Epithelial cell of alveolus of lung (primary cell): ENCODE measurements around the gene RASSF1. TPM values are rescaled to one million over a fixed set of nuclear protein-coding genes. Genes with fewer than 3 reads are reported as not detected.

Source experiments
- total RNA-seq: library from RNA; depleted of rRNA; stranded (reverse); fragments of >200 nt; gene quantifications from 2 replicates; pipeline ENCODE4 v1.2.1, GENCODE V29; 2015

Gene RASSF1, protein sequence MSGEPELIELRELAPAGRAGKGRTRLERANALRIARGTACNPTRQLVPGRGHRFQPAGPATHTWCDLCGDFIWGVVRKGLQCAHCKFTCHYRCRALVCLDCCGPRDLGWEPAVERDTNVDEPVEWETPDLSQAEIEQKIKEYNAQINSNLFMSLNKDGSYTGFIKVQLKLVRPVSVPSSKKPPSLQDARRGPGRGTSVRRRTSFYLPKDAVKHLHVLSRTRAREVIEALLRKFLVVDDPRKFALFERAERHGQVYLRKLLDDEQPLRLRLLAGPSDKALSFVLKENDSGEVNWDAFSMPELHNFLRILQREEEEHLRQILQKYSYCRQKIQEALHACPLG
- total RNA-seq: 31.2 and 42.7 TPM in 2 replicates

DNA sequence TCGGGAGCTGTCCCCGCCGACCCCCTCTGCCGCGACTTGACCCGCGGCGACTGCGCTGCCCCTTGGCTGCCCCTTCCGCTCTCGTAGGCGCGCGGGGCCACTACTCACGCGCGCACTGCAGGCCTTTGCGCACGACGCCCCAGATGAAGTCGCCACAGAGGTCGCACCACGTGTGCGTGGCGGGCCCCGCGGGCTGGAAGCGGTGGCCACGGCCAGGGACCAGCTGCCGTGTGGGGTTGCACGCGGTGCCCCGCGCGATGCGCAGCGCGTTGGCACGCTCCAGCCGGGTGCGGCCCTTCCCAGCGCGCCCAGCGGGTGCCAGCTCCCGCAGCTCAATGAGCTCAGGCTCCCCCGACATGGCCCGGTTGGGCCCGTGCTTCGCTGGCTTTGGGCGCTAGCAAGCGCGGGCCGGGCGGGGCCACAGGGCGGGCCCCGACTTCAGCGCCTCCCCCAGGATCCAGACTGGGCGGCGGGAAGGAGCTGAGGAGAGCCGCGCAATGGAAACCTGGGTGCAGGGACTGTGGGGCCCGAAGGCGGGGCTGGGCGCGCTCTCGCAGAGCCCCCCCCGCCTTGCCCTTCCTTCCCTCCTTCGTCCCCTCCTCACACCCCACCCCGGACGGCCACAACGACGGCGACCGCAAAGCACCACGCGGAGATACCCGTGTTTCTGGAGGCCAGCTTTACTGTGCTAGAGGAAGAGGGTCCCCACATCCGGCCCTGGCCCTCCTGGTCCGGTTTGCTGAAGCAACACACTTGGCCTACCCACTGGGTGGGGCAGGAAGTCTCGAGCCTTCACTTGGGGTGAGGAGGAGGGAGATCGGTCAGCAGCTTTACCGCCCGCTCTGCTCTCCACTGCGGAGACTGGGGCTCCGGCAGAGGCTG lies at the start of gene RASSF1:
Gene RASSF1 (minus strand): TSS at position 389 of the 882 bp plus-strand sequence. CDS start 31 bp downstream, at position 358.

DNA sequence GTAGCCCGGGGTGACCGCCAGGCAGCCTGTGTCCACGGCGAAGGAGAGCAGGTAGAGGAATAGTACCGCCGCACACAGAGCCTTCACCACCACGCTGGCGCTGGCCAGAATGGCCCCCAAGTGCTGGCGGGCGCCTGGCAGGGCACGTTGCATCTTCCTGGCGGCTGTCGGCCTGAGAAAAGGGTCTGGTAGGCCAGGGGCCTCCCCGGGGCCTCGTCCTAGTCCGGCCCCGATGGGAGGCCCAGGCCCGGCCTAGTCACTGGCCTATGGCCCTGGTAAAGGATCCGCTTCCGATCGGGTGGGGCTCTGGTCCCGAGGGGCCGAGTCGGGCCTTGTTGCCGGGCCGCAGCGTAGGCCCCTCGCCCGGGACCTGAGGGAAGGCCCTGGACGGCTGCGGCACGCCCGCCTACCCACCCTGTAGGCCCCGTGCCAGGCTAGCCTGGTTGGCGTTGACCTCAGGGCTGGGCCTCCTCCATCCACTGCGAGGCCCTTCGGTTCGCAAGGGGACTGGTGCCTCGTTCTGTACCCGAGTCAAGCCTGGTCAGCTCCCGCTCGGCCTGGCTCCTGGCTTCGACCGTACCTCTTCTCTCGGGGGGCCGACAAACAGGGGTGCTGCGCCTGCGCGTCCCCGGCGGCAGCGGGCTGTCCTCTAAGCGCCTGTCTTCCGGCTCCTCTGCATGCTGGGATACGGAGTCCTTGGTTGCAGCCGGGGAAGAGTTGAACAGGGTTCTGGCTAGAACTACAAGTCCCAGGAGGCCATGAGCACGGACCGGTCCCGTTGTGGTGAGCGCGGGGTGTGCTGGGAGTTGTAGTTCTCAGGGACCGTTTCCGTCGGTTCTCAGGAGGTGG lies 18.5 kb upstream of the RASSF1 start, which contains the start of gene TMEM115:
Gene TMEM115 (minus strand): TSS at position 611 of the 849 bp plus-strand sequence. CDS start 458 bp downstream, at position 153.

DNA sequence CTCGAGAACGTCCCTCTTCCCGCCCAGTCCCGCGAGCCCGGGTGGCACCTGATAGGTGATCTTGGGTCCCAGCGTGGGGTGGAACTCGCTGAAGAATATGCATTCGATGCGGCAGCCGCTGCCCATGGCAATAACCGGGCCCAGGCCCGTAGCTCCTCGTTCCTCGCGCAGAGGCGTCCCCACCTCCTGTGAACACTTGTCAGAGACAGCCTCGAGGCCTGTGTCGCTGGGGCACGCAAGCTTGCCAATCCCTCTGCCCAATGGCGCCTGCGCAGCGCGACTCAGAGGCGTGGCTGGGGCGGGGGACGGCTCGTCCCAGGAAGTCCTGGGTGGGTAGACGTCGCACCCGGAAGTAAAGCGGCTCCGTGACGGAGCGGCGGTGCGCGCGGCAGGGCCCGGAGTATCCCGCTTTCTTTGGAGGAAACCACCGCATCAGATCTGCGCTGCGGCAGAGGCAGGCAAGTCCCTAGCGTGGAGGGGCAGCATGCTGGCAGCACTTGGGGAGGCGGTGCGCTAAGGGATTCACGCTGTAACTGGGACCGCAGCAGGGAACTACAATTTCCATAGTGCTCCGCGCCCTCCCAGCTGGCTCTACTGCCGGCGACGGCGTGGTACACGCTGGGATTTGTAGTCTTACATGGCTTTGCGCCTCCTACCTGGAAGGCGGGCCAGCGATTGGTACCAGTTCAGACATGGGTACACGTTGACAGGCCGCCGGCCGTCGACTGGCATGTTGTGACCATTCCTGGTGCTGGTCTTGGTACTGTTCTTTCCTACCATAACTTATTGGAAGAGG lies 10.1 kb upstream of the RASSF1 start, which contains the start of the genes CYB561D2 and NPRL2:
Gene CYB561D2 (plus strand): TSS at position 336 of the 796 bp plus-strand sequence. CDS start 572 bp downstream, outside the sequence.
Gene NPRL2 (minus strand): TSS at position 249 of the 796 bp plus-strand sequence. CDS start 123 bp downstream, at position 126.

DNA sequence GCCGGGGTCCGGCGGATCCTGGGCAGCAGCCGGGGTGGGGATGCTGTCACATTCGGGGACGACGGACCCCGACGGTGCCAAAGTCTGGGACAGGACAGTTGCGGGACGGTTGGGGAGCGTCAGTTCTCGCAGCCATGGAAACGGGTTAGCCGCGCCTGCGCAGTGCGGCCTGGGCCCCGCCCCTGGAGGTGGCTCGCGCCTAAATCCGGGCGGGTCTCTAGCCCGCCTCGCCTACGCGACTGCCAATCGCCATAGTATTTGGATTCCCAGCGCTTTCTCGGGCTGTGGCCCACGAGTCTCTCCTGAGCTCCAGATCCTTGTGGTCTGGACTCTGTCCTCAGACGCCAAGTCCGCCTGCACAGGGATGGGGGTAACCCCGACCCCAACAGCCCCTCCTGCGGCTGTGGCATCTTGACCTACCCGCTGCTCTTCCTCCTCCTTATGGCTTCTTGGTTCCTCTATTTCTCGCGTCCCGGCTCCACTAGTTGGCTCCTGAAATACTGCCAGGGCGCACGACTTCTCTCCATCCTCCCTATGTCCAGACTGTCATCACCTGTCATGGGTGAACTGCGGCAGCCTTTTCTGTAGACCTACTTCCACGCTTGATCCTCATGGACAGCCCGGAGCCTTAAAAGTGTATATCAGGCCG lies 5.1 kb upstream of the RASSF1 start, which contains the start of gene ZMYND10:
Gene ZMYND10 (minus strand): TSS at position 147 of the 649 bp plus-strand sequence. CDS start 153 bp downstream, outside the sequence.

DNA sequence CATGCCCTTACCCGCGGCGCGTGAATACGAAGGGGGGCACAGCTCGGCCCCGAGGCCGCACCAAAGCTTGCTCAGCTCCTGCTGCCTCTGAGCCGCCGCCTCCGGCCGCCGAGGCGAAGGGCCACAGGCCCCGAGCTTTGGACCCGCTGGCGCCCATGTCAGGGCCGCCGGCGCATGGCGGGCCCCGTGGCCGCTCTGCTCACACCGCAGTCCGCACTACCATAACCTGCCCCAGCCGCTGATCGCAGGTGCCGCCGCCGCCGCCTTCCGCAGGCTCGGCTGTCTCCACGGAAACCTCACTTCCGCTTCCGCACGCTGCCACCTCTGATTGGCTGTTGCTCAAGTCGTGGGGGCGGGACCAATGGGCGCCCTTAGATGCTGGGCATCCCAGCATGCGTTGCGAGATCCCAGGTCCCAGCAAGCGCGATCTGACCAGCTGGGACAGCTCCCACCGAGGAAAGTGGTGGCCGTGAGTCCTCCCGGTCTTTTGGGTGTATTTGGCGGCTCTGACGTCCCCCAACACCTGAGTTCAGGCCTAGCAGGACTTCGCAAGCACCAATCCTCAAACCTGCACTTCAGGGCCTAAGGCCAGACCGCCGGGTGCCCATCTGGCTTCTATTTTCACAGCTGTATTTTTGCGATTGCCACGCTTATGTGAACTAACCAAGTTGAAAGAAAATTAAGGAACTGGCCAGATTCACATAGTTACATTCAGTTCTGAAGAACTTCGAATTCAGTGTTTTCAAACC lies 12.5 kb downstream of the RASSF1 start, which contains the start of gene TUSC2:
Gene TUSC2 (minus strand): TSS at position 281 of the 749 bp plus-strand sequence. CDS start 124 bp downstream, at position 157.

DNA sequence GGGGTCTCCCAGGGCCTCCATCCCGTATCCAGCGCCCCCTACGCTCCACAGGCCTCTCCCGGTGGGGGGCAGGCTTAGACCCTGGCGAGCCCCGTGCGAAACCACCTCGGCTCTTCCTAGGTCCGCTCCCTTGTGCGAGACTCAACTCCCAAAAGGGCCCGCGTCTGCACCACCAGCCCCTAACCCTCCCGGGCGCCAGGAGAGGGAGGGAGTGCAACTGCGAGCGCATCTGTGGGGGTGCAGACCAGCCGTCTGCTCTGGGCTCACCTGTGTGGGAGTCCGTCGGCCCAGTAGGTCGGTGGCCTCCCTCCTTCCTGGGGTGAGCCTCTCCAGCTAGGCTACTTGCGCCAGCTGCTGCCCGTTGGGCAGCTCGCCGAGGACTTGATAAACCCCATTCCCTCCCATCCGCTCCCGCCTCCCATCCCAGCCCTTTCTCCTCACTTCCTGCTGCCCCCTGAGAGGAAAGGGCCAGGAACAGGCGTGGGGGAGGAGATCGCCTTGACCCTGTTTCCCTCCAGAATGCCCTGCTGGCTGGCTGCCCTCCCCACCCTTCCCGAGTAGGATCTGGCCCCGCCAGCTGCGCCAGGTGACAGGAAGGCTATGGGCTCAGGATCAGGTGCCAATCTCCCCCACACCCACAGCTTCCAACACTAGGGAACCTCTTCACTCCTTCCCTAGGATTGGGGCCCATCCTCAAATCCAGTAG lies 18.1 kb downstream of the RASSF1 start, which contains the start of gene HYAL2:
Gene HYAL2 (minus strand): TSS at position 360 of the 706 bp plus-strand sequence. CDS start 2,256 bp downstream, outside the sequence.

DNA sequence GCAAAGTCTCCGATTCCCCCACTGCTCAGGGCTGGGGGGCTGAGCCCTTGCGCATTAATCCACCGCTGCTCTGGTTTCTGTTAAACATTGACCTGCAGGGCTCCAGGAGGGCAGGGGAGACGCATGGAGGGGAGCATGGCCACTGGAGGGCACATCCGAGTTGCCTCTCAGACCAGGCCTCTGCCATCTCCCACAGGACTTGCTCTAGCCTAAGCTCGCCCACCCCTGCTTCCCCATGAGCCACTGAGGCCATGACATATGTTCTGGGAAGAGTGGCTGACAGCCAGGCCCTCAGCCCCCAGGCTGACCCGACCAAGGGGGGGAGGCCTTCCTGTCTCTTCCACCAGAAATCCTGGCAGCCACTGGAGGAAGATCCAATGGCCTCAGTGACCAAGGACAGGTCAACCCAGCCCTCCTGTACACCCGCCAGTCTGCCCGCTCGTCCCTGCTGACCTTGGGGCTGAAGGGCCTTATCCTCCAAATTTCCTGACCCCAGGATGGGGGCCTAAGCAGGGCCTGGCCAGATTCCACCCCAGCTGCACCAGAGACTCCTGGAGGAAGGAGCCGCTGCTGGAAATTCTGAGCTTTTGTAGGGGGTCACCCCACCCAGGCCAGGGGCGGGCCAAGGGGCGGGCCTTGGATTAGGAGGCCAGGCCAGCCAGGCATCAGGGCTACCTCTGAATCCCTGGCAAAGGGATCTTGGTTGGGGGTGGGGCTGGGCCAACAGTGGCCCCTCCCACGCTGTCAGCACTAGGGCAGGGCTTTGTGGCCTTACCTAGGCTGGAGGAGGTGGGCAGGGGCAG lies 37.4 kb downstream of the RASSF1 start, which contains the start of gene HYAL1:
Gene HYAL1 (minus strand): TSS at position 562 of the 803 bp plus-strand sequence. CDS start 618 bp downstream, outside the sequence.

DNA sequence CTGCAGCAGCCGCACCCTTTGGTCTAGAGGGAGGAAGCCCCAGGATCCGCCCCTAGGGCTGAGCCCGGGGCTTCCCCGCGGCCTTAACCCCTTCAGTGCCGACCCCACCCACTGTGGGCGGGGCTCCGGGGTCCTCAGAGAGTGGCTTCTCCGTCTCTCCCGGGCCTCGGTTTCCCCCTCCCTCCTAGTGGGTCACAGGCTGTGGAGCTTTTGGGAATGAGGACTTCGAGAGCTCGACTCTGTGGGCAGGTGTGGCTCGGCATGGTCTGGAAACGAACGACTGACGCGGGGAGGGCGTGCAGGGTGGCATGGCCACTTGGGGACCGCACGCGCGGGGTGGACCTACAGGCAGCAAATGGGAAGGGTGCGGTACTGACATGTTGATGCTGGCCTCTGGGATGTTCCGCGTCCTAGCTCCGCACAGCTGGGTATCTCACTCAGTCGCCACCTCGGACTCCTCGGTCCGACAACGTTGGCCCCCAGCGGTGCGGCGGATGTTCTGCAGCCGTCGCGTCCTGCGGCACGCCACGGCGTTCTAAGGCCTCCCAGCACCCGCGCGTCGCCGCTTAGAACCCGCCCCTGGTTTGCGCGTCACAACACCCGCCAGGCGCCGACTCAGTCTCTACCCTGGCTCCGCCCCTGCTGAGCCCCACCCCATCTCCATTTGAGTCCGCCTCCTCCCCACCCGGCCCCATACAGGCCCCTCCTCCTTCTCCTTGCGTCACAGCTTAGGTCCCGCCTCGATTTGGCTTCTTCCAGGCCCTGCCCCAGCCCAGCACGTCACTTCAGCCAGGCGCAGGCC lies 41.6 kb downstream of the RASSF1 start, which contains the start of the genes HYAL3 and NAA80:
Gene HYAL3 (minus strand): TSS at position 570 of the 802 bp plus-strand sequence. CDS start 3,803 bp downstream, outside the sequence.
Gene NAA80 (minus strand): TSS at position 570 of the 802 bp plus-strand sequence. CDS start 1,942 bp downstream, outside the sequence.

DNA sequence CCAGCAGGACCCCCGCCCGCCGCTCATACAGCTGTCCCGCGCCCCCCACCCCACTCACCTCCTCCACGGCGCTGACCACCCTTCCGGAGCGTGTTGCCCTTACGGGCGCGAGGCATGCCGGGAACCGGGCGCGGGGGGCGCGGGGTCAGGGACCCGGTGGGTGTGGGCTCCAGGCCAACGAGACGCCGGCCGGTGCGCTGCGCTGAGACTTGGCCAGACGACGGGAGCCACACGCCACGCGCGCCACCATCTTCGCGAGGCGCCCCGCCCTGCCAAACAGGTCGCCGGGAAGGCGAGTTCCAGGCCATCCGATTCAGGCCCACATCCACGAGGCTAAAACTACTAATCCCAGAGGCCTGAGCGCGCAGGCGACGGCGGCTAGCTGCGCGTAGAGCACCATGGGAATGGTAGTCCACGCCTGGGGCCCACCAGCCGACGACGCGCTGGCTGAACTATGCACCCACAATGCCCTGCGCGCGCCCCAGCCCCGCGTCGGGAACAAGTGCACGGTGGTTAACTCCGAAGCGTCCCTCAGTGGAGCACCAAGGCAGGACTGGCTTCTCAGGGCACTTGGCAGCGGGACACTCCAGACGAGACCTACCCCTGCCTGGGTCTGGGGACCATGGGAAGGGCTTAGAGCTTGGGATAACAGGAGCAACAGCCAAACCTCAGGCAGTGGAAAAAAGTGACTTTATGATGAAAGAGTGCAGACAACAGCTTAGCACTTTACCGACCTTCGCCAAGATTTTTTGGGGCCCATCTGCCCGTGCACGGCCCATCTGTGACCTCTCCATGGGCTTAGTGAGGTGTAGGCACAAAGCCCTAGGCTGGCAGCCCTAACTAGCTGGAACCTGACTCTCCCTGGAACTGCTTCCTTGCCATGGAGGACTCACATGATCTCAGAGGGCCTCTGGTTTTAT lies 48.2 kb downstream of the RASSF1 start, which contains the start of gene IFRD2:
Gene IFRD2 (minus strand): TSS at position 271 of the 920 bp plus-strand sequence. CDS start 155 bp downstream, at position 116.

Other genes with a start within 250 kb of the RASSF1 start
- 12.4 and 40.2 TPM in 2 replicates for gene SEMA3F, start 185.5 kb downstream of the RASSF1 start, total RNA-seq
- gene GNAT1, start 149.2 kb downstream of the RASSF1 start, total RNA-seq: not detected in 2 replicates
- 0.40 TPM in 1 of 2 replicates, not detected in the other for gene SLC38A3, start 135.6 kb downstream of the RASSF1 start, total RNA-seq
- 137 and 271 TPM in 2 replicates for gene GNAI2, start 104.6 kb downstream of the RASSF1 start, total RNA-seq
- 3.1 and 26.3 TPM in 2 replicates for gene SEMA3B, start 71.7 kb downstream of the RASSF1 start, total RNA-seq
- not detected in 2 replicates for gene LSMEM2, start 61.7 kb downstream of the RASSF1 start, total RNA-seq
- 39.0 and 86.2 TPM in 2 replicates for gene IFRD2, start 48.4 kb downstream of the RASSF1 start, total RNA-seq
- 7.4 and 13.4 TPM in 2 replicates for gene HYAL3, start 41.4 kb downstream of the RASSF1 start, total RNA-seq
- 12.3 and 14.3 TPM in 2 replicates for gene NAA80, start 41.4 kb downstream of the RASSF1 start, total RNA-seq
- gene HYAL1, start 37.3 kb downstream of the RASSF1 start, total RNA-seq: 1.3 and 4.5 TPM in 2 replicates
- 68.3 and 88.3 TPM in 2 replicates for gene HYAL2, start 18.1 kb downstream of the RASSF1 start, total RNA-seq
- gene TUSC2, start 12.6 kb downstream of the RASSF1 start, total RNA-seq: 17.6 and 45.5 TPM in 2 replicates
- gene ZMYND10, start 4.9 kb upstream of the RASSF1 start, total RNA-seq: 0.48 and 1.4 TPM in 2 replicates
- 15.4 and 16.0 TPM in 2 replicates for gene NPRL2, start 9.9 kb upstream of the RASSF1 start, total RNA-seq
- 29.9 and 33.4 TPM in 2 replicates for gene CYB561D2, start 10.0 kb upstream of the RASSF1 start, total RNA-seq
- gene TMEM115, start 18.7 kb upstream of the RASSF1 start, total RNA-seq: 59.6 and 74.7 TPM in 2 replicates
- 0.08 TPM in 1 of 2 replicates, not detected in the other for gene CACNA2D2, start 162.8 kb upstream of the RASSF1 start, total RNA-seq
- gene C3orf18, start 226.9 kb upstream of the RASSF1 start, total RNA-seq: 7.4 and 11.9 TPM in 2 replicates
- gene HEMK1, start 228.7 kb upstream of the RASSF1 start, total RNA-seq: 13.4 and 15.6 TPM in 2 replicates